ENCODE results near the gene DNAJA1. TPM values are rescaled to one million over a fixed set of nuclear protein-coding genes. Genes with fewer than 3 reads are reported as not detected.

Gene DNAJA1
- total RNA-seq, 1 experiment from 2014 or later = 74.5 TPM

- Mint-ChIP-seq H3K36me3 (peaks cover 24% of the 10 kb centered on the region), H3K4me3 (peak overlapping the region; percentile 78), H3K9me3 (no peaks in the 10 kb centered on the region), H3K27me3 (ENCODE audit: low read depth) (no peaks in the 10 kb centered on the region), H3K27ac (peak overlapping the region; percentile 82), H3K4me1 (peaks cover 19% of the 10 kb centered on the region)
- CTCF ChIA-PET = interaction anchor here (0.7 to 1.6 kb wide), 6 partner anchors 15 to 472 kb away, joined by 3 to 8 read pairs (median 4); partner anchors contain the start of gene DNAJA1
- POLR2A ChIA-PET = interaction anchor here (0.7 to 1.5 kb wide), 3 partner anchors 19 to 30 kb away, joined by 4 to 11 read pairs (median 5); partner anchors contain the start of gene DNAJA1
- DNase-seq (ENCODE audit: low spot score) (peak; percentile 69), ATAC-seq (peak; percentile 88)
- TF ChIP-seq, protein P1, sequence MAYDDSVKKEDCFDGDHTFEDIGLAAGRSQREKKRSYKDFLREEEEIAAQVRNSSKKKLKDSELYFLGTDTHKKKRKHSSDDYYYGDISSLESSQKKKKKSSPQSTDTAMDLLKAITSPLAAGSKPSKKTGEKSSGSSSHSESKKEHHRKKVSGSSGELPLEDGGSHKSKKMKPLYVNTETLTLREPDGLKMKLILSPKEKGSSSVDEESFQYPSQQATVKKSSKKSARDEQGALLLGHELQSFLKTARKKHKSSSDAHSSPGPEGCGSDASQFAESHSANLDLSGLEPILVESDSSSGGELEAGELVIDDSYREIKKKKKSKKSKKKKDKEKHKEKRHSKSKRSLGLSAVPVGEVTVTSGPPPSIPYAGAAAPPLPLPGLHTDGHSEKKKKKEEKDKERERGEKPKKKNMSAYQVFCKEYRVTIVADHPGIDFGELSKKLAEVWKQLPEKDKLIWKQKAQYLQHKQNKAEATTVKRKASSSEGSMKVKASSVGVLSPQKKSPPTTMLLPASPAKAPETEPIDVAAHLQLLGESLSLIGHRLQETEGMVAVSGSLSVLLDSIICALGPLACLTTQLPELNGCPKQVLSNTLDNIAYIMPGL (CRISPR knock-in tag; IDR thresholded peaks at IDR 0.05) = 0 out of 2 replicates have a peak, but pooled peaks have one; percentile 70
- TF ChIP-seq ZNF317 (CRISPR knock-in tag; IDR thresholded peaks at IDR 0.05; ENCODE audit: borderline replicate concordance, low read depth) (no peak), ETV6 (CRISPR knock-in tag; IDR thresholded peaks at IDR 0.05) (no peak; the same call in 1 of the 2 replicates), IRF1 (CRISPR knock-in tag; IDR thresholded peaks at IDR 0.05) (no peak), AR (CRISPR knock-in tag; IDR thresholded peaks at IDR 0.05) (no peak), TCF7 (CRISPR knock-in tag; IDR thresholded peaks at IDR 0.05; ENCODE audit: low read depth) (no peak), SMAD4 (CRISPR knock-in tag; IDR thresholded peaks at IDR 0.05) (no peak), ATF1 (CRISPR knock-in tag; IDR thresholded peaks at IDR 0.05) (no peak), NR2C2 (CRISPR knock-in tag; IDR thresholded peaks at IDR 0.05) (no peak), CTCF (IDR thresholded peaks at IDR 0.05) (no peak), NR1H2 (CRISPR knock-in tag; IDR thresholded peaks at IDR 0.05) (no peak), EMX1 (CRISPR knock-in tag; IDR thresholded peaks at IDR 0.05) (0 out of 2 replicates have a peak, but pooled peaks have one; percentile 54), ZNF232 (CRISPR knock-in tag; IDR thresholded peaks at IDR 0.05) (peak; percentile 31; the same call in 1 of the 2 replicates), FOXJ3 (CRISPR knock-in tag; IDR thresholded peaks at IDR 0.05; ENCODE audit: borderline replicate concordance) (no peak), ZNF671 (CRISPR knock-in tag; IDR thresholded peaks at IDR 0.05) (no peak), GABPB1 (CRISPR knock-in tag; IDR thresholded peaks at IDR 0.05) (no peak), JUN (CRISPR knock-in tag; IDR thresholded peaks at IDR 0.05) (no peak), ELF4 (CRISPR knock-in tag; IDR thresholded peaks at IDR 0.05; ENCODE audit: low read depth) (no peak), MXD4 (CRISPR knock-in tag; IDR thresholded peaks at IDR 0.05; ENCODE audit: borderline replicate concordance) (no peak), JAZF1 (CRISPR knock-in tag; IDR thresholded peaks at IDR 0.05) (no peak)
- TF ChIP-seq, protein P2, sequence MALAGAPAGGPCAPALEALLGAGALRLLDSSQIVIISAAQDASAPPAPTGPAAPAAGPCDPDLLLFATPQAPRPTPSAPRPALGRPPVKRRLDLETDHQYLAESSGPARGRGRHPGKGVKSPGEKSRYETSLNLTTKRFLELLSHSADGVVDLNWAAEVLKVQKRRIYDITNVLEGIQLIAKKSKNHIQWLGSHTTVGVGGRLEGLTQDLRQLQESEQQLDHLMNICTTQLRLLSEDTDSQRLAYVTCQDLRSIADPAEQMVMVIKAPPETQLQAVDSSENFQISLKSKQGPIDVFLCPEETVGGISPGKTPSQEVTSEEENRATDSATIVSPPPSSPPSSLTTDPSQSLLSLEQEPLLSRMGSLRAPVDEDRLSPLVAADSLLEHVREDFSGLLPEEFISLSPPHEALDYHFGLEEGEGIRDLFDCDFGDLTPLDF (CRISPR knock-in tag; IDR thresholded peaks at IDR 0.05) = no peak
- TF ChIP-seq, protein P3, sequence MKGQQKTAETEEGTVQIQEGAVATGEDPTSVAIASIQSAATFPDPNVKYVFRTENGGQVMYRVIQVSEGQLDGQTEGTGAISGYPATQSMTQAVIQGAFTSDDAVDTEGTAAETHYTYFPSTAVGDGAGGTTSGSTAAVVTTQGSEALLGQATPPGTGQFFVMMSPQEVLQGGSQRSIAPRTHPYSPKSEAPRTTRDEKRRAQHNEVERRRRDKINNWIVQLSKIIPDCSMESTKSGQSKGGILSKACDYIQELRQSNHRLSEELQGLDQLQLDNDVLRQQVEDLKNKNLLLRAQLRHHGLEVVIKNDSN (CRISPR knock-in tag; IDR thresholded peaks at IDR 0.05) = no peak
- TF ChIP-seq, protein P4, sequence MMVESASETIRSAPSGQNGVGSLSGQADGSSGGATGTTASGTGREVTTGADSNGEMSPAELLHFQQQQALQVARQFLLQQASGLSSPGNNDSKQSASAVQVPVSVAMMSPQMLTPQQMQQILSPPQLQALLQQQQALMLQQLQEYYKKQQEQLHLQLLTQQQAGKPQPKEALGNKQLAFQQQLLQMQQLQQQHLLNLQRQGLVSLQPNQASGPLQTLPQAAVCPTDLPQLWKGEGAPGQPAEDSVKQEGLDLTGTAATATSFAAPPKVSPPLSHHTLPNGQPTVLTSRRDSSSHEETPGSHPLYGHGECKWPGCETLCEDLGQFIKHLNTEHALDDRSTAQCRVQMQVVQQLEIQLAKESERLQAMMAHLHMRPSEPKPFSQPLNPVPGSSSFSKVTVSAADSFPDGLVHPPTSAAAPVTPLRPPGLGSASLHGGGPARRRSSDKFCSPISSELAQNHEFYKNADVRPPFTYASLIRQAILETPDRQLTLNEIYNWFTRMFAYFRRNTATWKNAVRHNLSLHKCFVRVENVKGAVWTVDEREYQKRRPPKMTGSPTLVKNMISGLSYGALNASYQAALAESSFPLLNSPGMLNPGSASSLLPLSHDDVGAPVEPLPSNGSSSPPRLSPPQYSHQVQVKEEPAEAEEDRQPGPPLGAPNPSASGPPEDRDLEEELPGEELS (CRISPR knock-in tag; IDR thresholded peaks at IDR 0.05) = no peak
These were observed 19.1 kb downstream of the DNAJA1 start for GRCh38 chr9:33044162-33044673.

Data from WTC11 (cell line).